ENCODE data around the gene LRRK1.
"Not testable (repeated sequence)": the region's sequence is repeated elsewhere in the genome, so short reads cannot be mapped to it uniquely, and the experiment has no call there.

DNA sequence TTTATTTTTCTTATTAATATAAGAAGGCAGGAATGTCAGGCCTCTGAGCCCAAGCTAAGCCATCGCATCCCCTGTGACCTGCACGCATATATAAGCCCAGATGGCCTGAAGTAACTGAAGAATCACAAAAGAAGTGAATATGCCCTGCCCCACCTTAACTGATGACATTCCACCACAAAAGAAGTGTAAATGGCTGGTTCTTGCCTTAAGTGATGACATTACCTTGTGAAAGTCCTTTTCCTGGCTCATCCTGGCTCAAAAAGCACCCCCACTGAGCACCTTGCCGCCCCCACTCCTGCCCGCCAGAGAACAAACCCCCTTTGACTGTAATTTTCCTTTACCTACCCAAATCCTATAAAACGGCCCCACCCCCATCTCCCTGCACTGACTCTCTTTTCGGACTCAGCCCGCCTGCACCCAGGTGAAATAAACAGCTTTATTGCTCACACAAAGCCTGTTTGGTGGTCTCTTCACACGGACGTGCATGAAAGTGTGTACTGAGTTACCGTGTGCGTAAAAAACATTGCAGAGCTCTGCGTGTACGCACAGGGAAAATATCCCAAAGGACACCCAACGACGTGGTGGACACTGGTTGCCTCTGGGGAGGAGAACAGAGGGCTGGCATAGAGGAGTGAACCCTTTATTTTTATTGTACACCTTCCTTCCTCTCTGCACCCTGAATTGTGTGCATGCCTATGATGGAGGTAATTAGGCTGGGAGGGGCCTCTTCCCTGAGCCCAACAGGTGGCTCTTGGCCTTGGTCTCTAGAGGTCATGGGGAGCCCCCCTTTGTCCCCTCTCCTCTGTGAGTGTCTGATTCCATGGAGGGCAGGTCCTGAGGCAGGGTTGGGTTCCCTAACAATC lies 158.9 kb downstream of the LRRK1 start:
- TF ChIP-seq POLR2A, CTCF (IDR thresholded peaks at IDR 0.05): not testable (repeated sequence)

Data from ovary (tissue), 3 donors.